ENCODE results near the gene GSPT1.

DNA sequence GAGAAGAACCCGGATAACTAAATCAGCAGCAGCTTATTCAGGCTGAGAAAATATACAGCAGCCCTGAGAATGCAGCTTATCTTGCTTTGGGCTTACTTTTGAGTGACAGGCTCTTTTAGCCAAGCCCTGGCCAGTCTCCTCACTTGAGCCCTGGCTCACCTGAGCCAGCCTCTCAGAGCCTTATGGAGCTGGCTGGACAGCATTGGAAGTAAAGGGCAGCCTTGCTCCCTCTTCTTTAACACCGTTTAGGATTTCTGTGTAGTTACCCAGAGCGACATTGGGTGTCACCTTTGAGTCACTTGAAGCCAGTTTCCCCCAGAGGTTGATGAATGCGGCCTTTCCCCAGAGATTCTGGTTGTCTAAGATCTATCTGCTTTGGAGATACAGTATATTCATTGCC lies 33.8 kb upstream of the GSPT1 start:
- TF ChIP-seq, protein P1, sequence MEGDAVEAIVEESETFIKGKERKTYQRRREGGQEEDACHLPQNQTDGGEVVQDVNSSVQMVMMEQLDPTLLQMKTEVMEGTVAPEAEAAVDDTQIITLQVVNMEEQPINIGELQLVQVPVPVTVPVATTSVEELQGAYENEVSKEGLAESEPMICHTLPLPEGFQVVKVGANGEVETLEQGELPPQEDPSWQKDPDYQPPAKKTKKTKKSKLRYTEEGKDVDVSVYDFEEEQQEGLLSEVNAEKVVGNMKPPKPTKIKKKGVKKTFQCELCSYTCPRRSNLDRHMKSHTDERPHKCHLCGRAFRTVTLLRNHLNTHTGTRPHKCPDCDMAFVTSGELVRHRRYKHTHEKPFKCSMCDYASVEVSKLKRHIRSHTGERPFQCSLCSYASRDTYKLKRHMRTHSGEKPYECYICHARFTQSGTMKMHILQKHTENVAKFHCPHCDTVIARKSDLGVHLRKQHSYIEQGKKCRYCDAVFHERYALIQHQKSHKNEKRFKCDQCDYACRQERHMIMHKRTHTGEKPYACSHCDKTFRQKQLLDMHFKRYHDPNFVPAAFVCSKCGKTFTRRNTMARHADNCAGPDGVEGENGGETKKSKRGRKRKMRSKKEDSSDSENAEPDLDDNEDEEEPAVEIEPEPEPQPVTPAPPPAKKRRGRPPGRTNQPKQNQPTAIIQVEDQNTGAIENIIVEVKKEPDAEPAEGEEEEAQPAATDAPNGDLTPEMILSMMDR (IDR thresholded peaks at IDR 0.05), result peak; percentile 56
- TF ChIP-seq EZH2 (IDR thresholded peaks at IDR 0.05), result no peak

All from neural progenitor cell (in vitro differentiated cells).